HEK293 (cell line): ENCODE results near the gene MRPS5.

Experiments
- CTCF ChIA-PET: fragments of 350-600 bp; formaldehyde crosslinking; extraction: SDS; loops from one replicate; lab custom pipeline; 2021; ENCODE audit warnings: antibody characterized with exemption; lab: Yijun Ruan, JAX
- POLR2A ChIA-PET: fragments of 300-600 bp; formaldehyde crosslinking; extraction: SDS; loops from one replicate; lab custom pipeline; 2020; ENCODE audit warnings: antibody characterized with exemption, inconsistent platforms; lab: Yijun Ruan, JAX
- H3K27ac ChIP-seq: fragments of 200-500 bp; sonication (Bioruptor generic); 2 replicates; pipeline ENCODE4 v1.5.1; 2014; ENCODE audit warnings: low read depth, low read length, control low read depth, inconsistent platforms; ENCODE audit errors: extremely low read depth
- H3K36me3 ChIP-seq, 2 experiments: fragments of 200-500 bp in 1 of 2; sonication (Bioruptor generic) in 1 of 2; 1 replicate in 1 of 2; 2 replicates in 1 of 2; pipeline ENCODE4 v1.5.1; 2014 to 2017; ENCODE audit warnings: inconsistent platforms in 2 of 2, low read length in 2 of 2; ENCODE audit not compliant: control insufficient read depth in 2 of 2, insufficient read depth in 1 of 2
- H3K4me1 ChIP-seq: fragments of 200-500 bp; sonication (Bioruptor generic); 2 replicates; pipeline ENCODE4 v1.5.1; 2014; ENCODE audit warnings: mild to moderate bottlenecking, low read length, inconsistent platforms; ENCODE audit not compliant: control insufficient read depth, insufficient read depth
- H3K4me3 ChIP-seq: 2 replicates; pipeline ENCODE4 v1.5.1; 2011; ENCODE audit warnings: low read depth, mild to moderate bottlenecking, control low read depth, low read length, moderate library complexity
- H3K9me3 ChIP-seq: fragments of 200-500 bp; sonication (Bioruptor generic); 2 replicates; pipeline ENCODE4 v1.5.1; 2014; ENCODE audit warnings: low read depth, low read length, inconsistent platforms; ENCODE audit not compliant: control insufficient read depth, insufficient read depth
- HOXD13 ChIP-seq: sonication (generic); formaldehyde crosslinking; IDR thresholded peaks from 2 replicates; pipeline ENCODE4 v1.8.0; 2022; ENCODE audit warnings: missing genetic modification reagents, borderline replicate concordance
- IKZF3 ChIP-seq: fragments of 450-650 bp; IDR thresholded peaks from 2 replicates; pipeline ENCODE4 v1.5.0; 2018; ENCODE audit warnings: missing biosample characterization, mild to moderate bottlenecking, missing genetic modification characterization, moderate library complexity
- KLF10 ChIP-seq: fragments of 450-650 bp; IDR thresholded peaks from 2 replicates; pipeline ENCODE4 v1.5.1; 2018; ENCODE audit warnings: missing biosample characterization, mild to moderate bottlenecking, missing genetic modification characterization
- KLF9 ChIP-seq: fragments of 450-650 bp; formaldehyde crosslinking; IDR thresholded peaks from 2 replicates; pipeline ENCODE4 v1.5.1; 2016; ENCODE audit warnings: missing biosample characterization, missing genetic modification characterization, low read depth
- MZF1 ChIP-seq: fragments of 450-650 bp; formaldehyde crosslinking; IDR thresholded peaks from 2 replicates; pipeline ENCODE4 v1.5.1; 2017; ENCODE audit warnings: missing biosample characterization, missing genetic modification characterization, borderline replicate concordance
- SCRT1 ChIP-seq: fragments of 450-650 bp; formaldehyde crosslinking; IDR thresholded peaks from 2 replicates; pipeline ENCODE4 v1.5.1; 2016; ENCODE audit warnings: missing biosample characterization, missing genetic modification characterization, borderline replicate concordance
- SCRT2 ChIP-seq: fragments of 450-650 bp; formaldehyde crosslinking; IDR thresholded peaks from 2 replicates; pipeline ENCODE4 v1.5.1; 2016; ENCODE audit warnings: missing biosample characterization, missing genetic modification characterization
- SP2 ChIP-seq: fragments of 450-650 bp; formaldehyde crosslinking; IDR thresholded peaks from 2 replicates; pipeline ENCODE4 v1.5.1; 2016; ENCODE audit warnings: missing biosample characterization, missing genetic modification characterization
- SP7 ChIP-seq: fragments of 450-650 bp; formaldehyde crosslinking; IDR thresholded peaks from 2 replicates; pipeline ENCODE4 v1.5.1; 2016; ENCODE audit warnings: missing biosample characterization, missing genetic modification characterization
- ZBTB6 ChIP-seq: fragments of 450-650 bp; formaldehyde crosslinking; IDR thresholded peaks from 2 replicates; pipeline ENCODE4 v1.5.1; 2017; ENCODE audit warnings: missing biosample characterization, missing genetic modification characterization
- ZNF132 ChIP-seq: fragments of 450-650 bp; formaldehyde crosslinking; IDR thresholded peaks from 2 replicates; pipeline ENCODE4 v1.5.1; 2017; ENCODE audit warnings: missing biosample characterization, missing genetic modification characterization, borderline replicate concordance
- ZNF16 ChIP-seq: fragments of 450-650 bp; formaldehyde crosslinking; IDR thresholded peaks from 2 replicates; pipeline ENCODE4 v1.5.1; 2016; ENCODE audit warnings: low read depth, missing biosample characterization, missing genetic modification characterization
- ZNF266 ChIP-seq: fragments of 450-650 bp; formaldehyde crosslinking; IDR thresholded peaks from 2 replicates; pipeline ENCODE4 v1.5.1; 2016; ENCODE audit warnings: missing biosample characterization, missing genetic modification characterization, low read depth
- ZNF311 ChIP-seq: fragments of 450-650 bp; formaldehyde crosslinking; IDR thresholded peaks from 2 replicates; pipeline ENCODE4 v1.5.1; 2017; ENCODE audit warnings: missing biosample characterization, missing genetic modification characterization, borderline replicate concordance
- ZNF341 ChIP-seq: fragments of 450-650 bp; formaldehyde crosslinking; IDR thresholded peaks from 2 replicates; pipeline ENCODE4; 2016; ENCODE audit warnings: low read depth, missing biosample characterization, missing genetic modification characterization
- ZNF366 ChIP-seq: fragments of 450-650 bp; formaldehyde crosslinking; conservative IDR thresholded peaks from 2 replicates; pipeline ENCODE4 v1.5.1; 2016; ENCODE audit warnings: missing biosample characterization, missing genetic modification characterization
- ZNF37A ChIP-seq: fragments of 450-650 bp; IDR thresholded peaks from 2 replicates; pipeline ENCODE4 v1.5.1; 2018; ENCODE audit warnings: missing biosample characterization, missing genetic modification characterization
- ZNF521 ChIP-seq: fragments of 450-650 bp; formaldehyde crosslinking; IDR thresholded peaks from 2 replicates; pipeline ENCODE4 v1.5.1; 2017; ENCODE audit warnings: missing biosample characterization, mild to moderate bottlenecking, missing genetic modification characterization
- ZNF560 ChIP-seq: fragments of 450-650 bp; formaldehyde crosslinking; IDR thresholded peaks from 2 replicates; pipeline ENCODE4 v1.5.1; 2017; ENCODE audit warnings: missing biosample characterization, missing genetic modification characterization, borderline replicate concordance
- ZNF561 ChIP-seq: fragments of 450-650 bp; IDR thresholded peaks from 2 replicates; pipeline ENCODE4 v1.5.1; 2018; ENCODE audit warnings: missing biosample characterization, missing genetic modification characterization, borderline replicate concordance
- ZNF585B ChIP-seq: fragments of 450-650 bp; formaldehyde crosslinking; IDR thresholded peaks from 2 replicates; pipeline ENCODE4 v1.5.1; 2016; ENCODE audit warnings: missing biosample characterization, missing genetic modification characterization
- ZNF664 ChIP-seq: fragments of 450-650 bp; formaldehyde crosslinking; IDR thresholded peaks from 2 replicates; pipeline ENCODE4 v1.5.1; 2016; ENCODE audit warnings: missing biosample characterization, missing genetic modification characterization
- ZSCAN23 ChIP-seq: fragments of 450-650 bp; formaldehyde crosslinking; IDR thresholded peaks from 2 replicates; pipeline ENCODE4 v1.5.1; 2016; ENCODE audit warnings: missing biosample characterization, missing genetic modification characterization
- TF ChIP-seq, protein P1 (sequence below): fragments of 450-650 bp; formaldehyde crosslinking; IDR thresholded peaks from 2 replicates; pipeline ENCODE4 v1.5.1; 2016; ENCODE audit warnings: missing biosample characterization, missing genetic modification characterization
- TF ChIP-seq, protein P2 (sequence below): fragments of 450-650 bp; formaldehyde crosslinking; IDR thresholded peaks from 2 replicates; pipeline ENCODE4 v1.5.1; 2016; ENCODE audit warnings: missing biosample characterization, missing genetic modification characterization

Gene MRPS5

GRCh38 chr2:95046371-95047112, 75.1 kb downstream of the MRPS5 start (continued):
- TF ChIP-seq HOXD13 = no peak
- no peak for TF ChIP-seq ZNF266 (tag by site-specific recombination)
- TF ChIP-seq, protein P1, sequence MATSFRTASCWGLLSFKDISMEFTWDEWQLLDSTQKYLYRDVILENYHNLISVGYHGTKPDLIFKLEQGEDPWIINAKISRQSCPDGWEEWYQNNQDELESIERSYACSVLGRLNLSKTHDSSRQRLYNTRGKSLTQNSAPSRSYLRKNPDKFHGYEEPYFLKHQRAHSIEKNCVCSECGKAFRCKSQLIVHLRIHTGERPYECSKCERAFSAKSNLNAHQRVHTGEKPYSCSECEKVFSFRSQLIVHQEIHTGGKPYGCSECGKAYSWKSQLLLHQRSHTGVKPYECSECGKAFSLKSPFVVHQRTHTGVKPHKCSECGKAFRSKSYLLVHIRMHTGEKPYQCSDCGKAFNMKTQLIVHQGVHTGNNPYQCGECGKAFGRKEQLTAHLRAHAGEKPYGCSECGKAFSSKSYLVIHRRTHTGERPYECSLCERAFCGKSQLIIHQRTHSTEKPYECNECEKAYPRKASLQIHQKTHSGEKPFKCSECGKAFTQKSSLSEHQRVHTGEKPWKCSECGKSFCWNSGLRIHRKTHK (tag by site-specific recombination) = no peak
- peak; percentile 79 for TF ChIP-seq ZNF366
- no peak for TF ChIP-seq KLF9 (tag by site-specific recombination)

DNA sequence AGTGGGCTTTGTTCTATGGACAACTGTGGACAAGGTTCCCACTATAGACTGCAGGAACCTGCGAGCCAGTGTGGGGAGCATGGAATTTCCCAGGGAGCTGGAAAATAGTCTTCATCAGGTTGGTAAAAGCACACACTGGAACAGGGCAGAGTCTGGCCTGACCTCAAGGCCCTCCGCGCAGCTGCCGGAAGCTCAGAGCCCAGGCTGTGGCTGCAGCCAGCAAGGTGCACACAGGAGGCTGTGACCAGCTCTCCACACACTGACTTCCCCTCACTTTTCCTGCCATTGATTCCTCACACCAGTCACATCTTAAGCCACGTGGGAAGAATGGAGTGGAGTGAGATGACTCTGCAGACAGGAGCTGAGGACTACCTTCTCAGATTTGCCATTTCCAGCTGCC, 77.0 kb downstream of the MRPS5 start:
- CTCF ChIA-PET = interaction anchor here (0.6 to 3.2 kb wide), 4 partner anchors 9 to 1094 kb away, joined by 3 to 13 read pairs (median 6); no protein-coding TSS in a partner anchor
- H3K9me3 ChIP-seq = no peaks in the 10 kb centered on the region
- H3K4me3 ChIP-seq = no peak overlapping the region
- H3K36me3 ChIP-seq = no peaks in the 10 kb centered on the region
- H3K27ac ChIP-seq = no peak overlapping the region
- H3K4me1 ChIP-seq = no peaks in the 10 kb centered on the region
- TF ChIP-seq IKZF3 (tag by site-specific recombination) (no peak), ZNF585B (tag by site-specific recombination) (no peak), SP2 (no peak), ZSCAN23 (tag by site-specific recombination) (no peak), SCRT1 (tag by site-specific recombination) (no peak)
- TF ChIP-seq, all 188 proteins: peak for 0
- POLR2A ChIA-PET = no interaction called here

GRCh38 chr2:95043300-95044093, 78.1 kb downstream of the MRPS5 start:
- no peaks in the 10 kb centered on the region for H3K9me3 ChIP-seq
- H3K36me3 ChIP-seq = no peaks in the 10 kb centered on the region
- POLR2A ChIA-PET = no interaction called here
- CTCF ChIA-PET = interaction anchor here (0.6 to 3.2 kb wide), 6 partner anchors 10 to 57 kb away, joined by 3 to 13 read pairs (median 8); no protein-coding TSS in a partner anchor
- no peaks in the 10 kb centered on the region for H3K4me1 ChIP-seq
- no peak overlapping the region for H3K27ac ChIP-seq
- no peak overlapping the region for H3K4me3 ChIP-seq
- TF ChIP-seq ZNF311 (tag by site-specific recombination) (no peak), SP7 (tag by site-specific recombination) (no peak), MZF1 (no peak), ZNF560 (tag by site-specific recombination) (no peak), IKZF3 (tag by site-specific recombination) (no peak), ZNF16 (tag by site-specific recombination) (no peak), ZBTB6 (tag by site-specific recombination) (no peak), KLF10 (no peak), ZNF37A (tag by site-specific recombination) (no peak), ZNF521 (tag by site-specific recombination) (no peak), ZNF664 (tag by site-specific recombination) (no peak), SCRT2 (tag by site-specific recombination) (peak; percentile 62; the same call in 1 of the 2 replicates), ZNF561 (tag by site-specific recombination) (no peak), ZNF132 (tag by site-specific recombination) (no peak), ZNF341 (no peak)
- TF ChIP-seq, protein P2, sequence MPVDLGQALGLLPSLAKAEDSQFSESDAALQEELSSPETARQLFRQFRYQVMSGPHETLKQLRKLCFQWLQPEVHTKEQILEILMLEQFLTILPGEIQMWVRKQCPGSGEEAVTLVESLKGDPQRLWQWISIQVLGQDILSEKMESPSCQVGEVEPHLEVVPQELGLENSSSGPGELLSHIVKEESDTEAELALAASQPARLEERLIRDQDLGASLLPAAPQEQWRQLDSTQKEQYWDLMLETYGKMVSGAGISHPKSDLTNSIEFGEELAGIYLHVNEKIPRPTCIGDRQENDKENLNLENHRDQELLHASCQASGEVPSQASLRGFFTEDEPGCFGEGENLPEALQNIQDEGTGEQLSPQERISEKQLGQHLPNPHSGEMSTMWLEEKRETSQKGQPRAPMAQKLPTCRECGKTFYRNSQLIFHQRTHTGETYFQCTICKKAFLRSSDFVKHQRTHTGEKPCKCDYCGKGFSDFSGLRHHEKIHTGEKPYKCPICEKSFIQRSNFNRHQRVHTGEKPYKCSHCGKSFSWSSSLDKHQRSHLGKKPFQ = peak; percentile 76
